GM12875 (cell line): ENCODE measurements around the gene SSBP3.
"Not testable (repeated sequence)": the region's sequence is repeated elsewhere in the genome, so short reads cannot be mapped to it uniquely, and the experiment has no call there.

Source experiments
- H3K4me3 ChIP-seq: one replicate; pipeline ENCODE4 v1.5.1; 2011; ENCODE audit warnings: low read depth, low read length, control low read depth
- CTCF ChIP-seq: IDR thresholded peaks from 2 replicates; pipeline ENCODE4 v1.5.1; 2011; ENCODE audit warnings: low read depth, mild to moderate bottlenecking, control low read depth, inconsistent platforms, low read length, moderate library complexity, borderline replicate concordance; ENCODE audit not compliant: insufficient read depth

The SSBP3 gene

DNA sequence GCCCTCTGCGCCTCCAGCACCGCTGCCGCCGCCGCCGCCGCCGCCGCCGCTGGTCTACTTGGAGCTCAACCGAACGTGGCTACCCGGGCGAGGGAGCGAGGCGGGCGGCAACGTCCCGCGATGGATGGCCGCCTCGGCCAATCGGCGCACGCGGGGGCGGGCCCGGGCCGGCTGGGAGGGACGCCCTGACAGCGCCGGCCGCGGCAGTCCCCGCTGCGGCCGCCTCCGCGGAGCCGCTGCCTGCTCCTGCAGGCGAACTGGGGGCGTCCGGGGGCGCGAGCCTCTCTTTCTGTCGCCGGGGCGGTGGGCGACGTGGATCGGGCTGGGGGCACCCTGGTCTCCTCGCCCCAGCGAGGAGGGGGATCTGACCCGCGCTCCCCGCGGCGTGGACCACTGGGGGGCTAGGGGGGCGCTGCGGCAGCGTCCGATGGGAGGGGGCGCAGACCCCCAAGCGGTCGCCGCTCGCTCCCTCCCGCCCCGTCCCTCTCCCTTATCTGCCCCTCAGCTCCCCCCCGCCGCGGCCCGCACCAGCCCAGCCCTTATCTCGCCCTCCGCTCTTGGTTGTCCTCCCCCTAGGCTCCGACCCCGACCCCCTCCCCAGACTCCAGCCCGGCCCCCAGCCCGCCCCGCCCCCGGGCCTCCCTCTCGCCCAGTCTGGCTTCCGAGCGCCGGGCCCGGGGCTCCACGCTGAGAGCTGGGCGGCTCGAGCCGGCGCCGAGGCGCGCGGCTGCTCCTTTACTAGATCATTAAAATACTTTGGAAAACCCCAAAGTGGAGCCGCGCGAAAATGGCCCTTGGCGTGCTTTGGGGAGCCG, at the start of gene SSBP3:
TSS of gene SSBP3 (minus strand) at position 56 of the 815 bp plus-strand sequence.
- H3K4me3 ChIP-seq, result peak within 1 kb of the TSS; percentile 90
- TF ChIP-seq CTCF, result peak; percentile 15; the same call in 1 of the 2 replicates

GRCh38 chr1:54453509-54453908, 47.3 kb upstream of the SSBP3 start:
- no peak for TF ChIP-seq CTCF
- H3K4me3 ChIP-seq, result no peak overlapping the region

- H3K4me3 ChIP-seq, result no peak overlapping the region
- TF ChIP-seq CTCF, result no peak
Observed at GRCh38 chr1:54453022-54453421, 46.8 kb upstream of the SSBP3 start.

DNA sequence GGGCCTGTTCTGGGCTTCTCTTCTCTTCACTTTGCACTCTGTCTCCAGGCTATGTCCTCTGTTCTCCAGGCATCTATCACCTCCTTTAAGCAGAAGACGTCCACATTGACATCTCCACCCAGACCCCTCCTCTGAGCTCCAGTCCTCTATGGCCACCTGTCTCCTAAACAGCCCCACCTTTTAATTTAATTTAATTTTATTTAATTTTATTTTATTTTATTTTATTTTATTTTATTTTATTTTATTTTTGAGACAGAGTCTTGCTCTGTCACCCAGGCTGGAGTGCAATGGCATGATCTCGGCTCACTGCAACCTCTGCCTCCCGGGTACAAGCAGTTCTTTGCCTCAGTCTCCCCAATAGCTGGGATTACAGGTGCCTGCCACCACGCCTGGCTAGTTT, 43.2 kb upstream of the SSBP3 start:
- H3K4me3 ChIP-seq, result not testable (repeated sequence)

DNA sequence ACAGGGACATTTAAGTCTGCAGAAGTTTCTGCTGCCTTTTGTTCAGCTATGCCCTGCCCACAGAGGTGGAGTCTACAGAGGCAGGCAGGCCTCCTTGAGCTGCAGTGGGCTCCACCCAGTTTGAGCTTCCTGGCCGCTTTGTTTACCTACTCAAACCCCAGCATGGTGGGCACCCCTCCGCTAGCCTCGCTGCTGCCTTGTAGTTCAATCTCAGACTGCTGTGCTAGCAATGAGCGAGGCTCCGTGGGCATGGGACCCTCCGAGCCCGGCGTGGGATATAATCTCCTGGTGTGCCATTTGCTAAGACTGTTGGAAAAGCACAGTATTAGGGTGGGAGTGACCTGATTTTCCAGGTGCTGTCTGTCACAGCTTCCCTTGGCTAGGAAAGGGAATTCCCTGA, 42.6 kb upstream of the SSBP3 start:
- not testable (repeated sequence) for H3K4me3 ChIP-seq

- not testable (repeated sequence) for H3K4me3 ChIP-seq
Observed at GRCh38 chr1:54447081-54447480, 40.9 kb upstream of the SSBP3 start.

GRCh38 chr1:54442185-54442584, 36.0 kb upstream of the SSBP3 start:
- no peak overlapping the region for H3K4me3 ChIP-seq
- no peak for TF ChIP-seq CTCF

DNA sequence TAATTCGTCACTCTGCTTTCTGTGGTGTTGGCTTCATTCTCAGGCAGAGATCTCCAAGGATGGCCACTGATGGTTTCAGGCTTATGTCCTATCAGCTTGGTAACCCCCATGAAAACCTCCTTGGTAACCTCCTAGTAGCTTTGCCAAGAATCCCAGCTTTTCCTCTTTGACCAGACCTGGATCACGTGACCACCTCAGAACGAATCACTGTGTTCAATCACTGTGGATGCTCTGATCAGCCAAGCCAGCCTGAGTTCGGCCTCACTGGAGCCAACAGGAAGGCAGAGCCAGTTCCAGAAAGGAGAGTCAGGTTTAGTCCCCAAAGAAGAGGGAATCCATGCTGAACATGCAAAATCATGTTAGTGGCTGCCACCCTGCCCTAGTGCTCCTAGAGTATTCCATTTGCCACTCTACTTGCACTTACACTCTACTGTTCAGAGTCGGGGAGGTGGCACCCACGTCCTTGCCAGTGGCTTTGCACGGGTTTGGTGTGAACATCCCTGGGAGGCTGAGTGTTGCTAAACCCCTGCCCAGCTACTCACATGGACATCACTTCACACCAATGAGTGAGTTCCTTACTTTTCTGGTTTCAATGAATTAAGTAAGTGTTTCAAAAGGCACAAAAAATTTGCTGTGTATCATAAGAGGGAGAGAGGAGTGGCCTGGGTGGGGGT, 33.5 kb upstream of the SSBP3 start:
- H3K4me3 ChIP-seq, result no peak overlapping the region
- TF ChIP-seq CTCF, result no peak
